ENCODE results near the gene ARL14EPL. TPM values are rescaled to one million over a fixed set of nuclear protein-coding genes. Genes with fewer than 3 reads are reported as not detected.

Gene ARL14EPL
- total RNA-seq, 2 experiments from 2014 or later, result not detected

GRCh38 chr5:116011046-116011445 is 21.2 kb upstream of the ARL14EPL start:
- H3K4me3 Mint-ChIP-seq, result no peak overlapping the region
- TF ChIP-seq CTCF (IDR thresholded peaks at IDR 0.05), result no peak
- H3K36me3 Mint-ChIP-seq (ENCODE audit: low read depth), result no peaks in the 10 kb centered on the region
- DNase-seq (no peak), ATAC-seq (no peak)
- peaks cover 2% of the 10 kb centered on the region for H3K27me3 Mint-ChIP-seq
- CTCF ChIA-PET, result interaction anchor here (1.5 kb wide), 1 partner anchor 9 kb away, joined by 5 read pairs; no protein-coding TSS in a partner anchor
- H3K27ac Mint-ChIP-seq, result no peak overlapping the region
- intact Hi-C loops (cut with micrococcal nuclease), result no loop called here
- no peaks in the 10 kb centered on the region for H3K4me1 Mint-ChIP-seq (ENCODE audit: low read depth)
- H3K9me3 Mint-ChIP-seq, result no peaks in the 10 kb centered on the region
- POLR2A ChIA-PET, result no interaction called here

GRCh38 chr5:116013207-116013785 is 19.0 kb upstream of the ARL14EPL start:
- Mint-ChIP-seq H3K36me3 (ENCODE audit: low read depth) (no peaks in the 10 kb centered on the region), H3K4me1 (ENCODE audit: low read depth) (no peaks in the 10 kb centered on the region), H3K27me3 (peaks cover 5% of the 10 kb centered on the region), H3K9me3 (no peaks in the 10 kb centered on the region), H3K4me3 (no peak overlapping the region), H3K27ac (no peak overlapping the region)
- DNase-seq (no peak), ATAC-seq (no peak)
- POLR2A ChIA-PET, result no interaction called here
- TF ChIP-seq CTCF (IDR thresholded peaks at IDR 0.05), result no peak
- intact Hi-C loops (cut with micrococcal nuclease), result no loop called here
- CTCF ChIA-PET, result no interaction called here

DNA sequence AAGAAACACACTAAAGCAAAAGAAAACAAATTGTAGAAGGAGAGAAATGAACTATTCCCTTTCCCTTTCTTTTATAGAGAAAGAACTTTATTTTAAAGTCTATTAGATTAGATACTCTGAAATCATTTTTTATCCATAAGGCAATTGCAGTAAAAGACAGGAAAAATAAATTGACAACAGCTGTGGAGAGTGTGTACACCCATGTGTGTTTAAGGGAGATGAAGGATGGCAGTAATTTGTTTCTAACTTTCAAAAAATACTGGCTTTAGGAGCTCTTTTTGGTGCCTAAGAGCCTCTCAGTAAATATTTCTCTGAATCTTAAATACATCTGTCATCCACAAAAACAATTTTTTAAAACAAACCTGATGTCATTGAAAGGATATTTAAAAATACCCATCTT is 18.3 kb upstream of the ARL14EPL start:
- POLR2A ChIA-PET, result no interaction called here
- ATAC-seq (no peak), DNase-seq (no peak)
- H3K4me3 Mint-ChIP-seq, result no peak overlapping the region
- intact Hi-C loops (cut with micrococcal nuclease), result no loop called here
- CTCF ChIA-PET, result no interaction called here
- no peaks in the 10 kb centered on the region for H3K9me3 Mint-ChIP-seq
- no peak for TF ChIP-seq CTCF (IDR thresholded peaks at IDR 0.05)
- H3K36me3 Mint-ChIP-seq (ENCODE audit: low read depth), result no peaks in the 10 kb centered on the region
- H3K4me1 Mint-ChIP-seq (ENCODE audit: low read depth), result no peaks in the 10 kb centered on the region
- peaks cover 5% of the 10 kb centered on the region for H3K27me3 Mint-ChIP-seq
- H3K27ac Mint-ChIP-seq, result no peak overlapping the region

DNA sequence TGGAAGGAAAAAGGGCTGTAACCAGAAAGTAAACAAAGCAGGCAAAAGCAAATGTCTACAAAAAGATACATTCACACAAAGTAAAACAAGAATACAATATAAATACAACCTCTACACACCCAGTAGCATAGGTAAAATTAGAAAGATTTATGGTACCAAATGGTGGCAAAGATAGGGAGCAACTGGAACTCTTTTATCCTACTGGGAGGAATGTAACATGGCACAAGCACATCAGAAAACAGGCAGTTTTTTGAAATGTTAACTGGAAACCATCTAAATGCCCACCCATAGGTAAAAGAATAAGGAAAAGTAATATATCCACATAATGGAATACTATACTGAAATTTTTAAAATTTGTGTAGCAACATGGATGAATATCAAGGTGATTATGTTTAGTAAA is 8.7 kb upstream of the ARL14EPL start:
- ChIA-PET POLR2A (no interaction called here), CTCF (no interaction called here)
- TF ChIP-seq CTCF (IDR thresholded peaks at IDR 0.05), result no peak
- no peaks in the 10 kb centered on the region for H3K4me1 Mint-ChIP-seq (ENCODE audit: low read depth)
- H3K36me3 Mint-ChIP-seq (ENCODE audit: low read depth), result no peaks in the 10 kb centered on the region
- intact Hi-C loops (cut with micrococcal nuclease), result no loop called here
- H3K9me3 Mint-ChIP-seq, result no peaks in the 10 kb centered on the region
- no peak overlapping the region for H3K4me3 Mint-ChIP-seq
- DNase-seq, result no peak
- no peak overlapping the region for H3K27ac Mint-ChIP-seq
- ATAC-seq, result no peak
- H3K27me3 Mint-ChIP-seq, result peaks cover 7% of the 10 kb centered on the region

GRCh38 chr5:116025866-116026265 is 6.4 kb upstream of the ARL14EPL start:
- H3K36me3 Mint-ChIP-seq (ENCODE audit: low read depth), result no peaks in the 10 kb centered on the region
- DNase-seq (no peak), ATAC-seq (no peak)
- no peaks in the 10 kb centered on the region for H3K9me3 Mint-ChIP-seq
- peaks cover 11% of the 10 kb centered on the region for H3K27me3 Mint-ChIP-seq
- no peaks in the 10 kb centered on the region for H3K4me1 Mint-ChIP-seq (ENCODE audit: low read depth)
- CTCF ChIA-PET, result no interaction called here
- no peak for TF ChIP-seq CTCF (IDR thresholded peaks at IDR 0.05)
- no peak overlapping the region for H3K4me3 Mint-ChIP-seq
- intact Hi-C loops (cut with micrococcal nuclease), result no loop called here
- POLR2A ChIA-PET, result no interaction called here
- no peak overlapping the region for H3K27ac Mint-ChIP-seq
